ENCODE data around the gene PAOX.

The PAOX gene

GRCh38 chr10:133388236-133388972 is 9.3 kb downstream of the PAOX start:
- DNase-seq, result no peak

GRCh38 chr10:133388973-133389818 is 10.1 kb downstream of the PAOX start:
- DNase-seq, result peak; percentile 56

- no peak for DNase-seq
Measured at GRCh38 chr10:133390597-133391248, 11.7 kb downstream of the PAOX start.

GRCh38 chr10:133391249-133391635 is 12.2 kb downstream of the PAOX start:
- no peak for DNase-seq

- no peak for DNase-seq
Measured at GRCh38 chr10:133391761-133392518, 12.9 kb downstream of the PAOX start.

- no peak for DNase-seq
Measured at GRCh38 chr10:133393401-133394063, 14.5 kb downstream of the PAOX start.

GRCh38 chr10:133394064-133394663 is 15.1 kb downstream of the PAOX start, which contains the start of gene MTG1:
Gene MTG1, plus strand, starts transcription at chr10:133394157. Its CDS starts 64 bp downstream, at chr10:133394221.
- peak; percentile 97 for DNase-seq

- DNase-seq, result no peak
Measured at GRCh38 chr10:133394801-133395221, 15.7 kb downstream of the PAOX start.

GRCh38 chr10:133396035-133396624 is 17.1 kb downstream of the PAOX start:
- DNase-seq, result no peak

- DNase-seq, result no peak
Measured at GRCh38 chr10:133397938-133398337, 18.9 kb downstream of the PAOX start.

GRCh38 chr10:133399123-133399601 is 20.1 kb downstream of the PAOX start:
- no peak for DNase-seq

GRCh38 chr10:133400624-133401424 is 21.8 kb downstream of the PAOX start:
- DNase-seq, result peak; percentile 49

- DNase-seq, result no peak
Measured at GRCh38 chr10:133401500-133401899, 22.4 kb downstream of the PAOX start.

- DNase-seq, result no peak
Measured at GRCh38 chr10:133401981-133402725, 23.1 kb downstream of the PAOX start.

GRCh38 chr10:133403359-133403758 is 24.3 kb downstream of the PAOX start:
- no peak for DNase-seq

- no peak for DNase-seq
Measured at GRCh38 chr10:133403784-133404183, 24.7 kb downstream of the PAOX start.

- DNase-seq, result no peak
Measured at GRCh38 chr10:133405272-133405671, 26.2 kb downstream of the PAOX start.

- DNase-seq, result no peak
Measured at GRCh38 chr10:133405844-133406527, 26.9 kb downstream of the PAOX start.

Data from activated CD4-positive, alpha-beta T cell treated with anti-CD3 and anti-CD28 coated beads, Interleukin-2, amount 50 U/mL, for 16 hours (primary cell).